OCI-LY7 (cell line): ENCODE results near the gene ANOS1. TPM values are rescaled to one million over a fixed set of nuclear protein-coding genes. Genes with fewer than 3 reads are reported as not detected.

Experiments used
- BruUV-seq: library from RNA; stranded (reverse); fragments of 400-500 nt; replicated peaks from 2 replicates; lab custom pipeline; 2021; lab: Mats Ljungman, UMichigan
- CTCF ChIA-PET: fragments of 300-600 bp; sonication (Branson Sonifier 250); formaldehyde crosslinking; loops from one replicate; lab custom pipeline; 2022; ENCODE audit warnings: antibody characterized with exemption; ENCODE audit not compliant: unreplicated experiment; lab: Charles Lee
- POLR2A ChIA-PET: fragments of 300-600 bp; sonication (Branson Sonifier 250); formaldehyde crosslinking; loops from one replicate; lab custom pipeline; 2022; ENCODE audit warnings: antibody characterized with exemption; lab: Charles Lee
- DNase-seq: peaks from one replicate; pipeline ENCODE4 v3.0.0-alpha.2; 2015; ENCODE audit warnings: low spot score
- H2AFZ ChIP-seq: fragments of 200-600 bp; sonication (generic), shearing (Covaris generic); 2 replicates; pipeline ENCODE4 v1.6.1; 2014; ENCODE audit warnings: mild to moderate bottlenecking, antibody characterized with exemption, low read length, moderate library complexity
- H3K27ac ChIP-seq: fragments of 200-600 bp; sonication (generic); 2 replicates; pipeline ENCODE4 v1.5.1; 2014; ENCODE audit warnings: mixed run types, low read depth, mild to moderate bottlenecking, moderate library complexity, low read length, inconsistent platforms; ENCODE audit not compliant: poor library complexity, severe bottlenecking
- H3K36me3 ChIP-seq: fragments of 200-600 bp; sonication (generic); 2 replicates; pipeline ENCODE4 v1.6.1; 2014; ENCODE audit warnings: mild to moderate bottlenecking, antibody characterized with exemption, low read length, moderate library complexity, mixed read lengths; ENCODE audit not compliant: insufficient read depth
- H3K4me1 ChIP-seq: fragments of 200-600 bp; sonication (generic); 2 replicates; pipeline ENCODE4 v1.5.1; 2014; ENCODE audit warnings: mild to moderate bottlenecking, low read length; ENCODE audit not compliant: insufficient read depth, poor library complexity, severe bottlenecking
- H3K4me2 ChIP-seq: fragments of 200-600 bp; sonication (generic); 2 replicates; pipeline ENCODE4 v1.6.1; 2014; ENCODE audit warnings: mild to moderate bottlenecking, low read length
- H3K4me3 ChIP-seq: fragments of 200-600 bp; sonication (generic); 2 replicates; pipeline ENCODE4 v1.5.1; 2014; ENCODE audit warnings: mild to moderate bottlenecking, low read depth, low read length; ENCODE audit not compliant: poor library complexity, severe bottlenecking
- H3K79me2 ChIP-seq: fragments of 200-600 bp; sonication (generic); 2 replicates; pipeline ENCODE4 v1.6.1; 2016; ENCODE audit warnings: low read depth, mild to moderate bottlenecking, low read length, moderate library complexity, mixed read lengths; ENCODE audit not compliant: insufficient read depth
- H3K9me2 ChIP-seq: fragments of 200-600 bp; sonication (generic); 2 replicates; pipeline ENCODE4 v1.6.1; 2016; ENCODE audit warnings: mild to moderate bottlenecking, low read length, mixed read lengths; ENCODE audit not compliant: insufficient read depth
- H3K9me3 ChIP-seq: fragments of 200-600 bp; sonication (generic); 2 replicates; pipeline ENCODE4 v1.6.1; 2014; ENCODE audit warnings: mild to moderate bottlenecking, mixed run types, low read length, mixed read lengths
- H4K20me1 ChIP-seq: fragments of 200-600 bp; sonication (generic); 2 replicates; pipeline ENCODE4 v1.6.1; 2014; ENCODE audit warnings: mild to moderate bottlenecking, antibody characterized with exemption, low read length, moderate library complexity, mixed read lengths; ENCODE audit not compliant: insufficient read depth
- EZH2phosphoT487 ChIP-seq: fragments of 200-600 bp; sonication (generic); IDR thresholded peaks from 2 replicates; pipeline ENCODE4 v1.6.1; 2018; ENCODE audit warnings: low read depth, borderline replicate concordance, mild to moderate bottlenecking, mixed run types, antibody characterized with exemption, low read length, moderate library complexity, mixed read lengths
- intact Hi-C: fragments of 100-400 bp; cut with micrococcal nuclease; formaldehyde crosslinking; loops from one replicate; pipeline ENCODE4 v1.10.0; 2022; ENCODE audit not compliant: unreplicated experiment
- total RNA-seq, 2 experiments: library from RNA; depleted of rRNA in 1 of 2; stranded (reverse); fragments of >200 nt in 1 of 2; shearing (Covaris generic) in 1 of 2; gene quantifications; 2 replicates each; pipeline ENCODE4 v1.2.3, GENCODE V29; 2014 to 2022
- TF ChIP-seq, protein P1 (sequence below): fragments of 200-600 bp; sonication (generic); conservative IDR thresholded peaks from 2 replicates; pipeline ENCODE4 v1.5.1; 2014; ENCODE audit warnings: mild to moderate bottlenecking, antibody characterized with exemption, low read length, moderate library complexity, mixed read lengths

ANOS1 gene
- total RNA-seq, 2 experiments from 2014 or later: not detected

DNA sequence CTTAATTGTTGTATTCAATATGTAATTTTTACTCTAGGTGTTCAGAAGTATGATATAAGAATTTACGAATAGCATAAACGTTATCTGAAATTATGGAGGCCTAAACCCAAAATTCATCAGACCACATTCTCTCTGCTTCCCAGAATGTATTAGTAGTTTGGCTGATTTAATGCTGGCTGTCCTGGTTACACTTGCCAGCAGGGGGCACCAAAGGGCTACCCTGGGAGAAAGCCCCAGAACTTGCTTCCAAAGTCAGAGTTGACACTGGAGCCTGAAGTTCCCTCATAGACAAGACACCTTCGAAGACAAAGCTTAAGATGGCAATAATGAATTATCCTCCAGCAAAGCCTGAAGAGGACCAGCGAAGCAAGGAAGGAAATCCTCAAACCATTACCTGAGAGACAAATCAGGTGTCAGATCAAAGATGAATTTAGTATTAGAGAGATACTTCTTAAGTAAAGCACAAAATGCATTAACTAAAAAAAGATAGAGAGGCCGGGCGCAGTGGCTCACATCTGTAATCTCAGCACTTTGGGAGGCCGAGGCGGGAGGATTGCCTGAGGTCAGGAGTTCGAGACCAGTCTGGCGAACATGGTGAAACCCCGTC lies 11.3 kb upstream of the ANOS1 start:
- BruUV-seq: no TSS peak
- H3K27ac ChIP-seq: no peak overlapping the region
- peak; percentile 39 for DNase-seq
- H2AFZ ChIP-seq: no peak overlapping the region
- H4K20me1 ChIP-seq: no peaks in the 10 kb centered on the region
- POLR2A ChIA-PET: interaction anchor here (0.6 kb wide), 1 partner anchor 1636 kb away, joined by 4 read pairs; no protein-coding TSS in a partner anchor
- TF ChIP-seq, protein P1, sequence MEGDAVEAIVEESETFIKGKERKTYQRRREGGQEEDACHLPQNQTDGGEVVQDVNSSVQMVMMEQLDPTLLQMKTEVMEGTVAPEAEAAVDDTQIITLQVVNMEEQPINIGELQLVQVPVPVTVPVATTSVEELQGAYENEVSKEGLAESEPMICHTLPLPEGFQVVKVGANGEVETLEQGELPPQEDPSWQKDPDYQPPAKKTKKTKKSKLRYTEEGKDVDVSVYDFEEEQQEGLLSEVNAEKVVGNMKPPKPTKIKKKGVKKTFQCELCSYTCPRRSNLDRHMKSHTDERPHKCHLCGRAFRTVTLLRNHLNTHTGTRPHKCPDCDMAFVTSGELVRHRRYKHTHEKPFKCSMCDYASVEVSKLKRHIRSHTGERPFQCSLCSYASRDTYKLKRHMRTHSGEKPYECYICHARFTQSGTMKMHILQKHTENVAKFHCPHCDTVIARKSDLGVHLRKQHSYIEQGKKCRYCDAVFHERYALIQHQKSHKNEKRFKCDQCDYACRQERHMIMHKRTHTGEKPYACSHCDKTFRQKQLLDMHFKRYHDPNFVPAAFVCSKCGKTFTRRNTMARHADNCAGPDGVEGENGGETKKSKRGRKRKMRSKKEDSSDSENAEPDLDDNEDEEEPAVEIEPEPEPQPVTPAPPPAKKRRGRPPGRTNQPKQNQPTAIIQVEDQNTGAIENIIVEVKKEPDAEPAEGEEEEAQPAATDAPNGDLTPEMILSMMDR: peak; percentile 79
- no peak for TF ChIP-seq EZH2phosphoT487
- no peaks in the 10 kb centered on the region for H3K9me3 ChIP-seq
- no peaks in the 10 kb centered on the region for H3K36me3 ChIP-seq
- H3K4me1 ChIP-seq: no peaks in the 10 kb centered on the region
- no peaks in the 10 kb centered on the region for H3K9me2 ChIP-seq
- H3K4me3 ChIP-seq: no peak overlapping the region
- H3K79me2 ChIP-seq: no peaks in the 10 kb centered on the region
- CTCF ChIA-PET: no interaction called here
- no peak overlapping the region for H3K4me2 ChIP-seq
- intact Hi-C loops: loop anchor here (5.0 kb wide), 1 partner anchor 69 kb away; no protein-coding TSS in a partner anchor

DNA sequence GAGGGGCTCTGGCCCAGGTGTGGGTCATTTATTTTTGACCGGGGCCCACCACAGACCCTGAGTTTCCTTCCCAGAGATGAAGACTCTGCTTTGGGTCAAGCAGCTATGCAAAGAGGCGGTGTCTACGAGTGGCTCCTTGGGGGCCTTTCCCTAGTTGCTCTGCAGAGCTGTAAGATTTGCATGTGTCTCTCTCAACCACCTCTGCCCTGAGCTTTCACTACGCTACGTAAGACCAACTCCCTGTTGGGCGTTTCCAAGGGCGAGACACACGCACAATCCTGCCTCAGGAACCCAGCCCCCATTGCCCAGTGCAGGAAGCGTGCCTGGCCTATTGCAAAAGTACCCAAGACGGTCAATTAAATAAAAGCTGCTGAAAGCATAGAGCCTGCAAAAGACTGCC lies 10.0 kb upstream of the ANOS1 start:
- Histone ChIP-seq H3K36me3 (no peaks in the 10 kb centered on the region), H3K4me3 (no peak overlapping the region), H3K4me2 (no peak overlapping the region), H3K9me3 (no peaks in the 10 kb centered on the region), H3K27ac (no peak overlapping the region), H3K79me2 (no peaks in the 10 kb centered on the region), H3K9me2 (no peaks in the 10 kb centered on the region), H4K20me1 (no peaks in the 10 kb centered on the region), H2AFZ (no peak overlapping the region), H3K4me1 (no peaks in the 10 kb centered on the region)
- TF ChIP-seq EZH2phosphoT487: no peak
- TF ChIP-seq, protein P1: no peak
- ChIA-PET CTCF (no interaction called here), POLR2A (no interaction called here)
- DNase-seq: no peak
- intact Hi-C loops: loop anchor here (5.0 kb wide), 1 partner anchor 70 kb away; no protein-coding TSS in a partner anchor
- BruUV-seq: no TSS peak

DNA sequence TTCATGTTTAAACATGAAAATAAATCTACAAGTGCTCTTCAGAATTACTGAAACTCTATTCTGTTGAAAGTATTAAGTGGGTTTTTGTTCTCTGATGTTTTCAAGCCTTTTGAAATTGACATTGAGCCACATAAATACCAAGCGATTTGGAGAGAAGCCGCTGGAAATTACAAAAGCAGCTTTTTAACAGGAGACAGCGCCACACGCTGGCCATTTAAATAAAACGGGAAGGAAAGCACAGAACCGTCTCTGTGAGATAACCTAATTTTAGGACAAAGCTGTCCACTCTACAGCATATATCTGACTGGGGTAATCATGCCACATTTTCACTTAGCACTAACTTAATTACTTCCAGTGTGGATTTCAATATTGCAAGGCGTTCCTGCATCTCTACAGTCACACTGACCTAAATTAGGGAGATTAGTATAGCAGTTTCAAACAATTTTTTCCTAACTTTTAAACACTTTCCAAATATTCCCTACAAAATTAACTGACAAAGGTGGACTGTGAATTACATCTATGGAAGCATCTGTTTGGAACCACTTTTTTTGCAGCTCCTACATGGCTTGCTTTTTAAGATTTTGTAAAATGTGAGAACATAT lies 6.8 kb upstream of the ANOS1 start:
- no peaks in the 10 kb centered on the region for H3K79me2 ChIP-seq
- H3K4me1 ChIP-seq: no peaks in the 10 kb centered on the region
- no peak overlapping the region for H3K27ac ChIP-seq
- no peak overlapping the region for H3K4me3 ChIP-seq
- H3K9me2 ChIP-seq: no peaks in the 10 kb centered on the region
- ChIA-PET POLR2A (no interaction called here), CTCF (no interaction called here)
- H4K20me1 ChIP-seq: no peaks in the 10 kb centered on the region
- H3K4me2 ChIP-seq: no peak overlapping the region
- no peaks in the 10 kb centered on the region for H3K9me3 ChIP-seq
- no peak overlapping the region for H2AFZ ChIP-seq
- H3K36me3 ChIP-seq: no peaks in the 10 kb centered on the region
- TF ChIP-seq, protein P1: peak; percentile 77
- no peak for TF ChIP-seq EZH2phosphoT487
- DNase-seq: peak; percentile 9
- no TSS peak for BruUV-seq
- intact Hi-C loops: no loop called here
